ENCODE measurements around the gene SLC50A1.
"Not testable (repeated sequence)": the region's sequence is repeated elsewhere in the genome, so short reads cannot be mapped to it uniquely, and the experiment has no call there.

SLC50A1 gene

DNA sequence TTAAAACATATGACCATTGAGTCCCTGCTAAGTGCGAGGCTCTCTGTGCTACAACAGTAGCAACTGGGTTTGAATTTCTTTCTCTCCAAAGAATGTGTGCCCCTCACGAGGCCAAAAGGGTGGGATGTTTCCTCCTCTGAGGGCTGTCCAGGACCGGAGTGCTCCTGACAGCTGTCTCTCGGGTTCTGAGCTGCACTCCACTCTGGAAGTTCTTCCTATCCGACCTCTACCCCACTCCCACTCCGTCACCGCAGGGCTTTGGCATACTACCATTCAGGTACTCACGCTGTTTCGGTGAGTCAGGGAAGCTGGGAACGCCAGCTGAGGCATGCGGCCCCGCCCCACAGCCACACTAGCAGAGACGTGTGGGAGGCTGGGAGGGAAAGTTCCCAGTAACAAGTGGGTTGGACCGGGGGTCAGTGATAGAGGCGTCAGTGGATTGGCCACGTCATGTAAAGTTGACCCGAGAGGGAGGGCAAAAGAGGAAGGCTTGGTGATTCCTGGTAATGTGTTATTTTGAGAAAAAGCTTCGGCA, 705 bp upstream of the SLC50A1 start:
- peak; percentile 83 for DNase-seq (ENCODE audit: low read depth, low spot score)

DNA sequence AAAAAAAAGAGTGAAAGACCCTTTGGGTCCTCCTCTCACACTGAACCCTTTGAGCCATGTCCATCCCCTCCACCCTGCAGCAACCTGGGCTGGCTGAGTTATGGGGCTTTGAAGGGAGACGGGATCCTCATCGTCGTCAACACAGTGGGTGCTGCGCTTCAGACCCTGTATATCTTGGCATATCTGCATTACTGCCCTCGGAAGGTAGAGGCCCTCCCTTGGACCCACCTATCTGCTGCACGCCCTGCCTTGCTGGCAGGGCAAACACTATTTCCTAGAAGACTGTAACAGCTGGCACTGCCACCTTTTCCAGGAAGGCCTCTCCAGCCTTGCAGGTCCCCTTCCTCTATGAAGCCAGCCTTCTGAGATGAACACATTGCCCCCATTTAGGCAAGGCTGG, 1.1 kb downstream of the SLC50A1 start:
- peak; percentile 27 for DNase-seq (ENCODE audit: low read depth, low spot score)

DNA sequence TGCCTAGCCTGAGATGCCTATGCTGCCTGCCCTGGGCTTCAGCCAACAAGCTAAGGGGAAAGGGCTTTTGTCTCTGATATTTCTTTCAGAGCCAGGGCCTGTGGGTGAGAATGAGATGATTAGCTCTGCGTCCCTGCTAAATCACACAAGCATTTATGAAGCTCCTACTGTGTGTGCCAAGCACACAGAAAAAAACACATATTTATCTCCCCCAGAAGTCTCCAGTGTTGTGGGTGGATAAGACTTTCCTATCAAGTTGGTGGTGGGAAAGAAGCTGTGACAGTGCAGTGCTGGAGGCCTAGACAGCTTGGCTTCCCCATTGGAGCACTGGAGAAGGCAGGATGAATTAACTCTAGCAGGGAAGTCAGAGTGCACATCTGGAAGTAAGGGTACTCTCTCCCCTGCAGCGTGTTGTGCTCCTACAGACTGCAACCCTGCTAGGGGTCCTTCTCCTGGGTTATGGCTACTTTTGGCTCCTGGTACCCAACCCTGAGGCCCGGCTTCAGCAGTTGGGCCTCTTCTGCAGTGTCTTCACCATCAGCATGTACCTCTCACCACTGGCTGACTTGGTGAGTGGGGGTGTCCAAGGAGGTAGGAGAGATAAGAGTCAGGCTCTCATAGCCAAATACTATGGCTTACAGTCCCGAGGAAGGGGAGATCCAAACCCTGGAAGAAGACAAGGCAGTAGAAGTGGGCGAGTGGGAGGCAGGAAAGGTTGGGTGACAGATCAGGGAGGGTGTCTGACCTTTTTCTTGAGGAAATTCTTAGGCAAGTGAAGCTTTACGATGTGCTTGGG, 1.7 kb downstream of the SLC50A1 start:
- DNase-seq (ENCODE audit: low read depth, low spot score), result no peak

DNA sequence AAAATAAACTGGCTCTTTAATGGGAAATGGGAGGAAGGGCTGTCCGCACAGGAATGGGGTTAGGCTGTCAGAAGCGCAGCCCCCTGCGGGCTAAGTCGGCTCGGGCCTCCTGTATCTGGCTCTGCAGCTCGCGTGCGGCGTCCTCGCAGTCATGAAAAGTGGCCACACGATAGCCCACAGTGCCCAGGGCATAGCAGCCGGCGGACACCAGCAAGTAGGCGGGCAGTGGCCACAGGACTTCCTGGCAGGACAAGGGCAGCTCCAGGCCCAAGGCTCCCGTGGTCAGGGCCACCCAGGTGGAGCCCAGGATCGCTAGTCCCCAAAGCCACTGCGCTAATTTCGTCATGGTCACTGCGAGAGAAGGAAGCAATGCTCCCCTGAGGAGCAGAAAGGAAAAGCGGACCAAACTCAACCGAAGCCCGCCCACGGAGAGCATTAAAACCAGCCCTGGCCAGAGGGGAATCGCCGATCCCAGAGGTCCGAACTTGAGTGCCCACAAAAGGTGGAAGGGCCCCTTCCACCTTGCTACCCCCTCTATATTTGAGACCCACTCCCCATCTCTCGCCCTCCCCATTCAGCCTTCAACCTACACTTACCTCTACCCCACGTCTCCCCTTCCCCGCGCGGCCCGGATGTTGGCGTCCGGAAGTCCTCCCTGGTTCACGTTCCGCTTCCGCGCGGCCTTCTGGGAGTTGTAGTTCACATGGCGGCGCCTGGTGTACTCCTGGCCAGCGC, 4.4 kb downstream of the SLC50A1 start, which contains the start of gene DPM3:
Gene DPM3, minus strand, starts transcription at position 637 of the 735 bp plus-strand sequence. Its CDS starts 291 bp downstream, at position 346.
- DNase-seq (ENCODE audit: low read depth, low spot score), result peak; percentile 76

DNA sequence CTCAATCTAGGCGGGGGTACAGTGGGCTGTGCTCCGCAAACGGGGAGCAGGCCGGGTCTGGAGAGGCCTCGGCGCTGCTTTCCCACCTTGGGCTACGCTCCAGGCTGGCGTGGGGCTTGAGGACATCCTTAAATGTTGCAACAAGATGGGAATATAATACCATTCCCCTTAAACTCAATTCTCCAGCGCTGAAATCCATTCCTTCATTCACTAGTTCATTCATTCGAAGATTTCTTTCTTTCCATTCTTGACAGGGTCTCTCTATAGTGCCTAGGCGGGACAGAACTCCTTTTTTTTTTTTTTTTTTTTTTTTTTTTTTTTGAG, 4.9 kb downstream of the SLC50A1 start:
- DNase-seq (ENCODE audit: low read depth, low spot score), result no peak

DNA sequence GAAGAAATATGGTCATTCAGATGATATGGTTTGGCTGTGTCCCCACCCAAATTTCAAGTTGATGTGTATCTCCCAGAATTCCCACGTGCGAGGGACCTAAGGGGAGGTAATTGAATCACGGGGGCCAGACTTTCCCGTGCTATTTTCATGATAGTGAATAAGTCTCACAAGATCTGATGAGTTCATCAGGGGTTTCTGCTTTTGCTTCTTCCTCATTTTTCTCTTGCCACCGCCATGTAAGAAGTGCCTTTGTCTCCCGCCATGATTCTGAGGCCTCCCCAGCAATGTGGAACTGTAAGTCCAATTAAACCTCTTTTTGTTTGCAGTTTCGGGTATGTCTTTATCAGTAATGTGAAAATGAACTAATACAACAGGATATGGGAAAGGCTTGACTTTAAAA, 6.1 kb downstream of the SLC50A1 start:
- DNase-seq (ENCODE audit: low read depth, low spot score), result no peak

DNA sequence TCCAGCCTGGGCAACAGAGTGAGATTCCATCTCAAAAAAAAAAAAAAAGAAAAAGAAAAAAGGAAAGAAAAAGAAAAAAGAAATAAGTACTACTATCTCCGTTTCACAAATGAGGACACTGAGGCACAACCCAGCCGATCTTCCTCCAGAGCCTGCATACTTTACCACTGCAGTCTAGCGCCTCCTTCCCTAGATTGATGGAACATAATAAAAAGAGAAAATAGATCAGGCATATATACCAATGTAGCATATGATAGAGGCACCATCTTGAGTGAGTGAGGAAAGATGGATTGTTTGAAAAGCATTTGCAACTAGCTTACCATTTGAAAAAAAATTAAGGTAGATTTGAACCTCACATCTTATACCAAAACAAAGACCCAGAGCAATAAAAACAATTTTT, 9.8 kb downstream of the SLC50A1 start:
- DNase-seq (ENCODE audit: low read depth, low spot score), result no peak

DNA sequence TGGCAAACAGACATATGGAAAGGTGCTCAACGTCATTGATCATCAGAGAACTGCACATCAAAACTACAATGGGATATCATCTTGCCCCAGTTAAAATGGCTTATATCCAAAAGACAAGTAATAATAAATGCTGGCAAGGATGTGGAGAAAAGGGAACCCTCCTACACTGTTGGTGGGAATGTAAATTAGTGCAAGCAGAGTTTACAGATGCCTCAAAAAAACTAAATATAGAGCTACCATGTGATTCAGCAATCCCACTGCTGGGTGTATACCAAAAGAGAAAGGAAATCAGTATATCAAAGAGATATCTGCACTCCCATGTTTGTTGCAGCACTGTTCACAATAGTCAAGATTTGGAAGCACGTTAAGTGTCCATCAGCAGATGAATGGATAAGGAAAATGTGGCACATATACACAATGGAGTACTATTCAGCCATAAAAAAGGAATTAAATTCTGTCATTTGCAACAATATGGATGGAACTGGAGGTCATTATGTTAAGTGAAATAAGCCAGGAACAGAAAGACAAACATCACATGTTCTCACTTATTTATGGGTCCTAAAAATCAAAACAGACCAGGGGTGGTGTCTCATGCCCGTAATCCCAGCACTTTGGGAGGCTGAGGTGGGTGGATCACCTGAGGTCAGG, 20.5 kb downstream of the SLC50A1 start:
- not testable (repeated sequence) for DNase-seq (ENCODE audit: low read depth, low spot score)

DNA sequence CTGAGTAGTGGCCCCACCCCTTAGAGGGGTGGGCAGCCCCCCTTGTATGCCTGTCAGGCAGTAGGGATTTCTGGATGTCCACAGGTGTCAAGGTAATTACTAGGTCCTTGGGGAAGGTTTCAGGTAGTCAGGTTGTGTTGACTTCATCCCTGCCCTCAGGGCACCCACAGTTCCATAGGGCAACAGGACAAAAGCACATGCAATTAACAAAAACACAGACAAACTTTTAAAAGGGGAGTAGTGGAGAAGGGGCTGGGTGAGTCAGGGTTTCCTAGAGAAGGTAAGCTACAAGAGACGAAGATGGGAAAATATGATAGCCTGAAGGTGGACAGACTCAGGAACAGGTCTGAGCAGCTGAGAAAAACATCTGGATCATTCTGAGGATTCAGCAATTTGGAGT, 23.3 kb downstream of the SLC50A1 start:
- peak; percentile 84 for DNase-seq (ENCODE audit: low read depth, low spot score)

DNA sequence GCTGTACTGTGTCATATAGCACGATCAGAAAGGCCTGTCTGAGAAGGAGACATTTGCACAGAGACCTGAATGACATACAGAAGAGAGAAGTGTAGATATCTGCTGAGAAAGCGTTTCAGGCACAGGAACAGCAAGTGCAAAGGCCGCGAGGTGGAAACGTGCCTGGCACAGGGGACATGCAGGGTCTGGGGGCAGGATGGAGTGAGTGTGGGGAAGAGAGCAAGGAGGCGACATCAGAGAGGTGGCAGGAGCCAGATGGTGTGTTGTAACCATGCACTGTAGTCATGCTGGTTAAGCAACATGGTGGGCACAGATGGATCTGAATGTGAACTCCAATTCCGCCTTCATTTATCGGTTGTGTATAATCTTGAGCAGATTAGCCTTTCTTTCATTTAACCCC, 24.5 kb downstream of the SLC50A1 start:
- no peak for DNase-seq (ENCODE audit: low read depth, low spot score)

DNA sequence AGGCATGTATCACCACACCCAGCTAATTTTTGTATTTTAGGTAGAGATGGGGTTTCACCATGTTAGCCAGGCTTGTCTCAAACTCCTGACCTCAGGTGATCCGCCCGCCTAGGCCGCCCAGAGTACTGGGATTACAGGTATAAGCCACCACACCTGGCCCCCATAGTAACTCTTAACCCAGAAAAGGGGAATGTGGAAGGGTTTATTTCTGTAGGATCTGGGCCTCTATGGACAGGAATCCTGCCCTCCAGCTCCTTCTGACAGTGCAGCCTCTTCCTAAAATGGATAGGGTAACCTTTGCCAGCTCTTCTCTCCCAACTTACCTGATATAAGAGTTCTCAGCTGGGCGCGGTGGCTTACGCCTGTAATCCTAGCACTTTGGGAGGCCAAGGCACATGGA, 27.0 kb downstream of the SLC50A1 start:
- DNase-seq (ENCODE audit: low read depth, low spot score), result not testable (repeated sequence)

DNA sequence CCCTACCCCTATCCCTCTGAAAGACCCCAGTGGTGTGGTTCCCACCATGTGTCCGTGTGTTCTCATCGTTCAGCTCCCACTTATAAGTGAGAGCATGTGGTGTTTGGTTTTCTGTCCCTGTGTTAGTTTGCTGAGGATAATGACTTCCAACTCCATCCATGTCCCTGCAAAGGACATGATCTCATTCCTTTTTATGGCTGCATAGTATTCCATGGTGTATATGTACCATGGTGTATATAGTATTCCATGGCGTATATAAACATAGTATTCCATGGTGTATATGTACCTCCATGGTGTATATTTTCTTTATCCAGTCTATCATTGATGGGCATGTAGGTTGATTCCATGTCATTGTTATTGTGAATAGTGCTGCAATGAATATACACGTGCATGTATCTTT, 28.1 kb downstream of the SLC50A1 start:
- not testable (repeated sequence) for DNase-seq (ENCODE audit: low read depth, low spot score)

DNA sequence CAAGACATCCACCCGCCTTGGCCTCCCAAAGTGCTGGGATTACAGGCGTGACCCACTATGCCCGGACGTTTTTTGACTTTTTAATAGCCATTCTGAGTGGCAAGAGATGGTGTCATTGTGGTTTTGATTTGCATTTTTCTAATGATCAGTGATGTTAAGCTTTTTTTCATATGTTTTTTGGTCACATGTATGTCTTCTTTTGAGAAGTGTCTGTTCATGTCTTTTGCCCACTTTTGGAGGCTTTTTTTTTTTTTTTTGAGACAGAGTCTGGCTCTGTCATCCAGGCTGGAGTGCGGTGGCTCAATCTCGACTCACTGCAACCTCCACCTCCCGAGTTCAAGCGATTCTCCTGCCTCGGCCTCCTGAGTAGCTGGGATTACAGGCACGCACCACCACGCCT, 29.0 kb downstream of the SLC50A1 start:
- not testable (repeated sequence) for DNase-seq (ENCODE audit: low read depth, low spot score)

DNA sequence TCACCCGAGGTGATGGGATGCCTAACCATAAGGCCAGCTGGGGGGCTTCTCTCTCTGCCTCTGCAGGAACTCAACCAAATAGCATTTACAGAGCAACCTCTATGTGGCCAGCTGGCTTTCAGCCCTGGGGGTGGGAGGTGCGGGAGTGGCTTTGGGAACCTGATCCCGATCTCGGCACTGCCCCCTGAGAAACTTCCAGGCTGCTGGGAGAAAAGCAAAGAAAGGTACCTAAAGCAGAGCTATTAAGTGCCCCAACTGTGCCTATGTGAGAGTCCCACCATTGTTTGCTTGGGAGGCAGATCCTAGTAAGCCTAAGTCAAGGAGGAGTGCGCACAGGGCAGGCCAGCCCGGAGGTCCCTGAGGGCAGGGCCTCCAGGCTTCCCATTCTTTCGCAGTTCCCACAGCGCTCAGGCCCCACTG, 30.4 kb downstream of the SLC50A1 start:
- peak; percentile 61 for DNase-seq (ENCODE audit: low read depth, low spot score)

DNA sequence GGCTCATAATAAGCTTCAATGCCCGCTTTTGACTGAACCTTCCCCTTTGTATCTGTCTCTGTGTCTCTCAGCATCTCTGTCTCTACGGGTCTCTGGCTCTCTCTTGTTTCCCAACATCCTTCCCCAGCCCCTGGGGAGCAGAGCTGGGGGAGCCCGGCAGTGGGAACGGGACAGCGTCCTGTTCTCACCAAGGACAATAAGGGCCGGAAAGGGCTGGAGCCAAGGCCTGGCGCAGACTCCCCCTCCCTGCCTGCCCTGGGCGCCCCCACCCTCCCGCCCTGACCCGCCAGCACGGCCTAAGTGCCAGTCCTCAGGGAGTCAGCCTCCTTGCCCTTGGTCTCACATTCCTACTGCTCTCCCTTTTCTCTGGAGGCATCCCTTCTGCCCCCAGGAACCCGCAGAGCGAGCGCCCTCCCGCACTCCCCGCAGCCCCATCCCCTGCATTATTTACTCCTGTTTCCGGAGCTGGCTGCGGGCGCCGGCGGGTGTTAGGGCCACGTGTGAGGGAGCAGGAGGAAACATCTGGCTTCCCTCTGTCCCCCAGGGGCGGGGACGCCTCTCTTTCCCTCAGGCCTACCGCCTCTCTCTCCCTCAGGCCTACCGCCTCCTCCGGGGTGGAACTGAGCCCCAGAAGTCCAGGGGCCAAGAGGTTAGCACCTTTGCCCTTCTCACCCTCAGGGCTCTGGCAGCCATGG, 31.0 kb downstream of the SLC50A1 start:
- peak; percentile 57 for DNase-seq (ENCODE audit: low read depth, low spot score)

DNA sequence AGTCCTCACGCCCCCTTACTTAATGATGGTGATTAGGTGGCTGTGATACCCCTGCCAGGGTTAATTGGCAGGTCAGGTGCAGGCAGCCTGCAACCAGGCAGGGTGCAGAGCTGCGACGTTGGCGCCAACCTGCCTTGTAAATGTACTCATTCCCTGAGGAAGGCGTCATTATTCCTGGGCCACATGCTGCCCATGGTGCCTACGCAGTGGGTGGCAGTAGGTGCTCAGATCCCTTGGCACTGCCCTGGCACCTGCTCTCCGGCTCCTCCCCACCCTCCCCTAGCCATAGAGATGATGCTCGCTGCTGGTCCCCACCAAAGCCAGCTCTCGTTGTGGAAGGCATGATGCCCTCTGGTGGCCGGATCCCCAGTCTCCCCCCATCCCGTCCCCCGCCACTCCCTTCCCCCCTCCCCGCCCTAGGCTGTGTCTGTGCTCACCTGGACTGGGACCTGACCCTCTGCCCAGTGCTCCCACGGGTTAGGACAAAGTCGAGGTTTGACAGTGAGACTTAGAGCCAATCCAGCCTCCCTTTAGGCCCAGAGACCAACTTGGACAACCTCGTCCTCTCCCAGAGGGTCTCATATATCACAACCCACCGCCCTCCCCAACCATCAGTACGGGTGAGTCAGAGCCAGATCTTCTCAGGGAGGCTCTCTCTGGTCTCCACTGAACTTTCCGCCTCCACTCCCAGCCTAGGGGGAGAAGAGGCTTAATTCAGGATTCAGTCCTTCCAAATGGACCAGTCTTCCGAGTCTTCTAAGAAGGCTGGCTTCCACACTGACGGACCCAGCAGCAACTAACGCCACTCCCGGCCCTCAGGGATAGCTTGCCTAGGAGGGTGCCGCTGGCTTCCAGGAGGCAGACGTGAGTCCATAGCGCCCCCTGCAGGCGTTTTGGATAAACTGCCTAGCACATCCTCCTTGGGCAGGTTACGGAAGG, 31.8 kb downstream of the SLC50A1 start:
- peak; percentile 95 for DNase-seq (ENCODE audit: low read depth, low spot score)

DNA sequence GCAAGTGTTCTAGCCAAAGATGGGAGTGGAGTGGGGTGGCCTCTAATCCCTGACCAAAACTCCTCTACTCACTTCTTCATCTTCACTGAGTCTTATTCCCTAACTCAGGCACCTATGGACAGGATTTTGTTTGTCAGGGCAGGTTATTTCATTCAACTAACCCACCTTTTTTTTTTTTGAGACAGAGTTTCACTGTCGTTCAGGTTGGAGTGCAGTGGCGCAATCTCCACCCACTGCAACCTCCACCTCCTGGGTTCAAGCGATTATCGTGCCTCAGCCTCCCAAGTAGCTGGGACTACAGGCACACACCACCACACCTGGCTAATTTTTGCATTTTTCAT, 32.4 kb downstream of the SLC50A1 start:
- DNase-seq (ENCODE audit: low read depth, low spot score), result not testable (repeated sequence)

DNA sequence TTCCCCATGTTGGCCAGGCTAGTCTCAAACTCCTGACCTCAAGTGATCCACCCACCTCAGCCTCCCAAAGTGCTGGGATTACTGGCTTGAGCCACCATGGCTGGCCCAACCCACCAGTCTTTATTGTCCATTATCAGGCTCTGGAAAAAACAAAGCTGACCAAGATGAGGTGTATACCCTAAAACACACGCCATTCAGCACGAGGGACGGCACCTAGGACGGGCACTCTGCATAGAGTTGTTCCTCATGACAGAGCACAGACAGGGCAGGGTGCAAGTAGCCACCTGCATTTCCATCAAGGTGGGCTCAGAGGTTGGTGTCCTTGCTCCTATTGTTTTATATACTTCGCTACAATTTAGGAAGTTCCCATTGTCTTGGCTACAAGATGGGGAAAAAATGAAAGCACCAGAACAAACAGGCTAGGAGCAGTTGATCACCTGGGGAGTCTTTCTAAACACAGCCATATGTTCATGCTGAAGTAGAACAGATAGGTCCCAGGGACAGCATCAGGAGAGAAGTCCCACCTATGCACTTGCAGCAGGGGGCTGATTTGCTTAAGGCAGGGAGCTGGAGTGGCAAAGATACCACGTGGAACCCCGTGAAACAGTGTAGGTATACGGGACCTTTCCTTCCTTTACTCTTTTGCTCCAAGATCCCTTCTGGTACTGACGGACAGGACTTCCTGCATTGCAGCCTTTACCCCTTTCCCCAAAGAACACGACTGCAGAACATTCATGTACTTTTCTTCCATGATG, 33.0 kb downstream of the SLC50A1 start:
- no peak for DNase-seq (ENCODE audit: low read depth, low spot score)

DNA sequence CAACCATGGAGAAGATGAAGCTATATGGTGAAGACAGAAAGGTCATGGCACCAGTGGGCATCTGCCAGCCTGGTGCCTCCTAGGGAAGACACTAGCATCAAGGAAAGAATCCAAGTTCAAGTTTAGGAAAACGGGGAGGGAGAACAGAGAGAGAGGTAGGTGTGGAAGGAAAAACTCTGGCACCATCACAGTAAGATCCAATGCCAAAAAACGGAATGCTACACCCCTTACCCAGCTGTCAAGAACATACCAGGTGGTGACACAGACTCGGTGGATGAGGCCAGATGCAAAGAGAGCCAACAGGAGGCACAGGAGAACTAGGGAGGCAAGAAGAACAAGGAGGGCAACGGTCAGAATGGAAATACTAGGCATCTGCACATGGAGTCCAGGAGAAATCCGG, 33.9 kb downstream of the SLC50A1 start:
- DNase-seq (ENCODE audit: low read depth, low spot score), result no peak

Measured in ELF-1 (cell line).